BLaER1 (cell line): ENCODE results near the gene RNF227.

Experiments used
- H3K27ac ChIP-seq: shearing (Covaris generic); formaldehyde crosslinking; 2 replicates; pipeline ENCODE4 v1.8.1; 2022
- H3K27me3 ChIP-seq: shearing (Covaris generic); formaldehyde crosslinking; 2 replicates; pipeline ENCODE4 v1.8.1; 2022
- H3K36me3 ChIP-seq: shearing (Covaris generic); formaldehyde crosslinking; 2 replicates; pipeline ENCODE4 v1.8.1; 2022
- H3K4me1 ChIP-seq: shearing (Covaris generic); formaldehyde crosslinking; 2 replicates; pipeline ENCODE4 v1.8.1; 2022
- H3K4me2 ChIP-seq: shearing (Covaris generic); formaldehyde crosslinking; 2 replicates; pipeline ENCODE4 v1.8.1; 2022
- H3K4me3 ChIP-seq: shearing (Covaris generic); formaldehyde crosslinking; 2 replicates; pipeline ENCODE4 v1.8.1; 2022
- H3K9ac ChIP-seq: shearing (Covaris generic); formaldehyde crosslinking; 2 replicates; pipeline ENCODE4 v1.8.1; 2022
- H3K9me3 ChIP-seq: shearing (Covaris generic); formaldehyde crosslinking; 2 replicates; pipeline ENCODE4 v1.8.1; 2022
- H4K20me1 ChIP-seq: shearing (Covaris generic); formaldehyde crosslinking; 2 replicates; pipeline ENCODE4 v1.8.1; 2022
- Cebpa-rat ChIP-seq: shearing (Covaris generic); IDR thresholded peaks from 2 replicates; pipeline ENCODE4 v1.8.1; 2022

Gene RNF227

GRCh38 chr17:7883781-7884386 lies 32.2 kb downstream of the RNF227 start:
- no peaks in the 10 kb centered on the region for H3K27me3 ChIP-seq
- H3K36me3 ChIP-seq: peaks cover 32% of the 10 kb centered on the region
- H3K4me3 ChIP-seq: peak overlapping the region; percentile 62
- peaks cover 11% of the 10 kb centered on the region for H4K20me1 ChIP-seq
- no peaks in the 10 kb centered on the region for H3K9me3 ChIP-seq
- peaks cover 57% of the 10 kb centered on the region for H3K4me1 ChIP-seq
- H3K4me2 ChIP-seq: peak overlapping the region; percentile 88
- no peak for TF ChIP-seq Cebpa-rat
- H3K27ac ChIP-seq: peak overlapping the region; percentile 82
- H3K9ac ChIP-seq: peak overlapping the region; percentile 81

DNA sequence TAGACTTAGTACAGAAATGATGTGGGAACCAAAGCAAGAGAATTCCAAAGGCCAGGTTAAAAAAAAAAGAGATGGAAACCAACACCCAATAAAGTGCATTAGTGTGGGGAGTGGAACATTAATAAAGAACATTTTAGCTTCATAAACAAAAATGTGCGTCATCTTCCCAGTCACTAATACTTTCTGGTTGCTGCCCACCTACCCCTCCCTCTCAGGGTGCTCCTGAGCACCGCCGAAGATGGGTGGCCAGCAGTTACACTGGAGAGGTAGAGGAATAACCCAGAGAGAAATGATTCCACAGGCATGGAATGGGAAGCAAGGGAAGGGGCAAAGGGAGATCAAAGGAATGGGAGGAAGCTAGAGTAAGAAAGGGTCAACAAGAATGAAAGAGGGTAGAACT lies 33.5 kb downstream of the RNF227 start:
- Histone ChIP-seq H3K4me1 (peaks cover 47% of the 10 kb centered on the region), H3K27ac (no peak overlapping the region), H3K4me2 (peak overlapping the region; percentile 88), H3K9me3 (no peaks in the 10 kb centered on the region), H4K20me1 (no peaks in the 10 kb centered on the region), H3K27me3 (no peaks in the 10 kb centered on the region), H3K4me3 (no peak overlapping the region), H3K36me3 (peaks cover 36% of the 10 kb centered on the region), H3K9ac (no peak overlapping the region)
- TF ChIP-seq Cebpa-rat: no peak

DNA sequence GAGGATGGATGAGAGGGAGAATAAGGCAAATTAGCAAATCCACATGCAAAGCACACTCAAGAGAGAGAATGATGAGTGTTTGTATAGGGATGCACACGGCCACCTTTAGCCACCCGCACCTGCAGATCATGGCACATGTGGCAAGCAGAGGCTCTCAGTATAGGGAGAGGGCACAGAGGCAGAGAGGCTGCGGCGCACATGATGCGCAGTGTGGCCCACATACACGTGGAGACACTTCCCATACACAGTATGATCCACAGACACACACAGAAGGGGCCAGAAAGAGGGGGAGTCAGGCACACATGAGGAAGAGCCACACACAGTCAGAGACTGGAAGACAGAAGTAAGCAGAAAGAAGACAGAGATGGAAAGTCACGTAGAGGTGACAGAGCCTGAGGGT lies 34.0 kb downstream of the RNF227 start:
- Histone ChIP-seq H3K27ac (peak overlapping the region; percentile 28; the same call in 1 of the 2 replicates), H3K4me2 (peak overlapping the region; percentile 88), H3K4me3 (no peak overlapping the region), H3K4me1 (peaks cover 47% of the 10 kb centered on the region), H3K36me3 (peaks cover 36% of the 10 kb centered on the region), H4K20me1 (no peaks in the 10 kb centered on the region), H3K9ac (peak overlapping the region; percentile 60; the same call in 1 of the 2 replicates), H3K9me3 (no peaks in the 10 kb centered on the region), H3K27me3 (no peaks in the 10 kb centered on the region)
- no peak for TF ChIP-seq Cebpa-rat

DNA sequence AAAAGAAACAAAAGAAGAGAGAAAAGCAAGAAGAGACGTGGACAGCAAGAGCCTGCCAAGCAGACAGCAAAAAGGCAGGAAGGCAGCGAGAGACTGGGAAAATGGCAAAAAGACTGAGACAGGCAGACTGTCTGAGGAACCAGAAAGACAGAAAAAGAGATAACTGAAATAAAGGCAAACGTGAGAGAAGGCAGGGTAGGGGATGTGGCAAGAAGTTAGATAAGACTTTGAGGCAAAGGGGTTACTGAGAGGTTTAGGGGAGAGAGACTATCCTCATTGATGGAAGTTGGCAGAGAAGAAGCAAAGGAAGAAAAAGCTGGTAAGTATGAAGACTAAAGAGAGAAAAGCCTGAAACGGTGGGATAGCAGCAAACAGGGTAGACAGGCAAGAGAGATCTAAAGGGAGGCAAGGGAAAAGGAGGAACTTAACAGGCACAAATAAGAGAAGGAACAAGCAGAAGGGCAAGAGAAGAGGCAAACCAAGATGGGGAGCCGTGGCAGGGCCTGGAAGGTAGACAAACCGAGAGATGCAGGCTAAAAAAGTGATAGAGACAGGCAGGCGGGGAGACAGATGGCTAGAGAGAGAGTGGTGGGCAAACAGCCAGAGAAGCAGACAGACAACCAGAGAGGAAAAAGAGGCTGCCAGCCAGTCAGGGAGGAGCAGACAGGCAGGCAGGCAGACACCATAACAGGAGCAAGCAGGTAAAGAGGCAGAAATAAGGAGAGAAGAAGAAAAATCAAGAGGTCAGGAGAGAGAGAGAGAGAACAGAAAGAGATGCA lies 34.6 kb downstream of the RNF227 start:
- H3K36me3 ChIP-seq: peaks cover 36% of the 10 kb centered on the region
- no peak overlapping the region for H3K4me3 ChIP-seq
- H3K9me3 ChIP-seq: no peaks in the 10 kb centered on the region
- H3K9ac ChIP-seq: peak overlapping the region; percentile 60; the same call in 1 of the 2 replicates
- no peaks in the 10 kb centered on the region for H3K27me3 ChIP-seq
- peak overlapping the region; percentile 28 for H3K27ac ChIP-seq
- no peak for TF ChIP-seq Cebpa-rat
- H3K4me1 ChIP-seq: peaks cover 47% of the 10 kb centered on the region
- H4K20me1 ChIP-seq: no peaks in the 10 kb centered on the region
- peak overlapping the region; percentile 88 for H3K4me2 ChIP-seq

DNA sequence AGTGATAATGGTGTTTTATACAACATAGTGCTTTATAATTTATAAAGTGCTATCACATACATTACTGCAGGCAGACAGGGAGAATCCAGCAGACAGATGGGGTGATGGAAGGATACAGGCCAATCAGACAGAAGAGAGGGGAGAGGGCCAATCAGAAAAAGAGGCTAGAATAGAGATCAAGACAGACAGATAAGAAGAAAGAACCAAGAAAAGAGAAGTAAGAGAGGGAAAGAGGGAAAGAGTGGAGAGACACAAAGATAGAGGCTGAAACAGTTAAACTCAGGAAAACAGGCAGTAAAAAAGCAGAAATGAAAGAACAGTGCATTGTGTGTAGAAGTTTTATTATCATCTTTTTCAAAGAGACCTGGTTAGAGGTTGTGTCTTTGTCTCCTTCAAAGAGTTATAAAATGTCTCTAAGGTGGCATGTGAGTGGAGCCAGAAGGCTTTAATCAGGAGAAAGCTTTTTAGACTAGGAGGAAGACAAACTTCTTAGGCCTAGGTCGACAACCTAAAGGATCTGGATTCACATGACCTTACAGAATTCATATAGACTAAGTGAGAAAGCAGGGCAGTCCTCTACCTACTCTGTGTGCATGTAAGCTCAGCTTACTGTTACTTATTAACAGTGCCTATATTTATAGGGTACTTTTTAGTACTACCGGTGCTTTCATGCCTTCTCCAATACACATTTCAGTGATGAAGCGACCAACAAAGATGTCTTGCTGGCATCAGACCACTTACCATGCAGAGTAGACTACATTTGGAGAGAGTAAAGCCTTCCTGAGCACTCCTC lies 35.8 kb downstream of the RNF227 start:
- H4K20me1 ChIP-seq: no peaks in the 10 kb centered on the region

DNA sequence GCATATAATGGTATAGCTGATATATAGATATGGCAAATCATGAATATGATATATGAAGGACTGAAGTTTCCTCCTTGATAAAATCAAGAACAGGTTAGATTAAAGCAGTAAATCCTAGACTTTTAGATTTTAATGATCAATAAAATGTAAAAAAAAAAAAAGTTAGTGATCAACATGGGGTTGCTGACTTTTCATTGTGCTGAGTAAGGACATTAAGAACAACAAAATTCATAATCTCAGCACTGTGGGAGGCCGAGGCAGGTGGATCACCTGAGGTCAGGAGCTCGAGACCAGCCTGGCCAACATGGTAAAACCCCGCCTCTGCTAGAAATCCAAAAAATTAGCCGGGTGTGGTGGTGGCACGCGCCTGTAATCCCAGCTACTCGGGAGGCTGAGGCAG lies 37.9 kb downstream of the RNF227 start:
- Histone ChIP-seq H3K9me3 (no peaks in the 10 kb centered on the region), H3K4me1 (peaks cover 37% of the 10 kb centered on the region), H3K27me3 (no peaks in the 10 kb centered on the region), H3K36me3 (peaks cover 58% of the 10 kb centered on the region), H3K4me2 (no peak overlapping the region), H3K27ac (no peak overlapping the region), H4K20me1 (no peaks in the 10 kb centered on the region), H3K9ac (no peak overlapping the region), H3K4me3 (no peak overlapping the region)
- no peak for TF ChIP-seq Cebpa-rat

More for the DNA sequence above, 35.8 kb downstream of the RNF227 start:
- no peaks in the 10 kb centered on the region for H3K9me3 ChIP-seq
- peaks cover 42% of the 10 kb centered on the region for H3K36me3 ChIP-seq
- peak overlapping the region; percentile 88 for H3K4me2 ChIP-seq
- TF ChIP-seq Cebpa-rat: no peak
- H3K27ac ChIP-seq: peak overlapping the region; percentile 28; the same call in 1 of the 2 replicates
- H3K4me1 ChIP-seq: peaks cover 47% of the 10 kb centered on the region
- H3K27me3 ChIP-seq: no peaks in the 10 kb centered on the region
- H3K4me3 ChIP-seq: no peak overlapping the region
- H3K9ac ChIP-seq: peak overlapping the region; percentile 43

- H3K4me1 ChIP-seq: peaks cover 14% of the 10 kb centered on the region
- H3K4me2 ChIP-seq: no peak overlapping the region
- TF ChIP-seq Cebpa-rat: no peak
- H3K27ac ChIP-seq: no peak overlapping the region
- no peak overlapping the region for H3K9ac ChIP-seq
- no peaks in the 10 kb centered on the region for H4K20me1 ChIP-seq
- H3K36me3 ChIP-seq: peaks cover 57% of the 10 kb centered on the region
- H3K27me3 ChIP-seq: no peaks in the 10 kb centered on the region
- no peaks in the 10 kb centered on the region for H3K9me3 ChIP-seq
- no peak overlapping the region for H3K4me3 ChIP-seq
These were observed 40.2 kb downstream of the RNF227 start for GRCh38 chr17:7875804-7876370.

- Histone ChIP-seq H3K27ac (no peak overlapping the region), H3K9ac (no peak overlapping the region), H4K20me1 (no peaks in the 10 kb centered on the region), H3K27me3 (no peaks in the 10 kb centered on the region), H3K4me2 (no peak overlapping the region), H3K9me3 (no peaks in the 10 kb centered on the region), H3K4me3 (no peak overlapping the region), H3K36me3 (peaks cover 38% of the 10 kb centered on the region), H3K4me1 (peaks cover 21% of the 10 kb centered on the region)
- no peak for TF ChIP-seq Cebpa-rat
These were observed 43.0 kb downstream of the RNF227 start for GRCh38 chr17:7873051-7873450.

GRCh38 chr17:7867881-7868329 lies 48.2 kb downstream of the RNF227 start:
- Histone ChIP-seq H3K4me2 (peak overlapping the region; percentile 59), H4K20me1 (0 out of 2 replicates have a peak, but pooled peaks cover 5% of the 10 kb centered on the region), H3K9ac (no peak overlapping the region; the same call in 1 of the 2 replicates), H3K4me3 (no peak overlapping the region), H3K36me3 (peaks cover 45% of the 10 kb centered on the region), H3K27me3 (no peaks in the 10 kb centered on the region), H3K9me3 (no peaks in the 10 kb centered on the region), H3K27ac (no peak overlapping the region), H3K4me1 (peaks cover 27% of the 10 kb centered on the region)
- TF ChIP-seq Cebpa-rat: no peak
